HepG2 (cell line): Measurements from ENCODE around the gene ZSCAN23.

Source experiments
- DPF2 ChIP-seq: sonication (generic); formaldehyde crosslinking; IDR thresholded peaks from 2 replicates; pipeline ENCODE4 v1.4.0; 2020; ENCODE audit warnings: mild to moderate bottlenecking, low read depth, missing genetic modification reagents, borderline replicate concordance
- ELF4 ChIP-seq: sonication (generic); formaldehyde crosslinking; IDR thresholded peaks from 2 replicates; pipeline ENCODE4 v1.5.0; 2020; ENCODE audit warnings: missing genetic modification reagents, mild to moderate bottlenecking, moderate library complexity, borderline replicate concordance
- IKZF1 ChIP-seq: fragments of 450-650 bp; IDR thresholded peaks from 2 replicates; pipeline ENCODE4 v1.7.1; 2016
- MAFK ChIP-seq, 2 experiments: IDR thresholded peaks in 1 of 2; conservative IDR thresholded peaks in 1 of 2; 2 replicates each; pipeline ENCODE4 v1.6.1; 2011; ENCODE audit warnings: improper control_type of control experiment in 2 of 2, low read length in 2 of 2
- RAD21 ChIP-seq: fragments of 450-650 bp; formaldehyde crosslinking; IDR thresholded peaks from 2 replicates; pipeline ENCODE4 v1.5.0; 2020; ENCODE audit warnings: mild to moderate bottlenecking
- SAFB2 ChIP-seq: sonication (generic); formaldehyde crosslinking; IDR thresholded peaks from 2 replicates; pipeline ENCODE4 v1.5.1; 2020; ENCODE audit warnings: missing genetic modification reagents, low read depth, mild to moderate bottlenecking, borderline replicate concordance
- SIN3A ChIP-seq: IDR thresholded peaks from 2 replicates; pipeline ENCODE4 v1.6.1; 2011; ENCODE audit warnings: low read depth, mild to moderate bottlenecking, control low read depth, low read length, borderline replicate concordance
- STAT5B ChIP-seq: sonication (generic); formaldehyde crosslinking; IDR thresholded peaks from 2 replicates; pipeline ENCODE4 v1.4.0; 2020; ENCODE audit warnings: missing genetic modification reagents
- TCF7L2 ChIP-seq: IDR thresholded peaks from 2 replicates; pipeline ENCODE4 v1.6.1; 2011; ENCODE audit warnings: mild to moderate bottlenecking, low read depth, low read length, moderate library complexity
- TMF1 ChIP-seq: sonication (generic); formaldehyde crosslinking; IDR thresholded peaks from 2 replicates; pipeline ENCODE4 v1.8.1; 2022; ENCODE audit warnings: low read depth, missing genetic modification reagents
- ZNF432 ChIP-seq: sonication (generic); formaldehyde crosslinking; IDR thresholded peaks from 2 replicates; pipeline ENCODE4 v1.5.0; 2020; ENCODE audit warnings: missing genetic modification reagents, mild to moderate bottlenecking, borderline replicate concordance
- ZNF501 ChIP-seq: sonication (generic); formaldehyde crosslinking; IDR thresholded peaks from 2 replicates; pipeline ENCODE4 v1.5.1; 2020; ENCODE audit warnings: mild to moderate bottlenecking, moderate library complexity, missing genetic modification reagents
- ZNF792 ChIP-seq: IDR thresholded peaks from 2 replicates; pipeline ENCODE4 v1.6.1; 2016
- TF ChIP-seq, protein P1 (sequence below): sonication (generic); formaldehyde crosslinking; IDR thresholded peaks from 2 replicates; pipeline ENCODE4 v1.5.0; 2020; ENCODE audit warnings: mild to moderate bottlenecking, missing genetic modification reagents, moderate library complexity

DNA sequence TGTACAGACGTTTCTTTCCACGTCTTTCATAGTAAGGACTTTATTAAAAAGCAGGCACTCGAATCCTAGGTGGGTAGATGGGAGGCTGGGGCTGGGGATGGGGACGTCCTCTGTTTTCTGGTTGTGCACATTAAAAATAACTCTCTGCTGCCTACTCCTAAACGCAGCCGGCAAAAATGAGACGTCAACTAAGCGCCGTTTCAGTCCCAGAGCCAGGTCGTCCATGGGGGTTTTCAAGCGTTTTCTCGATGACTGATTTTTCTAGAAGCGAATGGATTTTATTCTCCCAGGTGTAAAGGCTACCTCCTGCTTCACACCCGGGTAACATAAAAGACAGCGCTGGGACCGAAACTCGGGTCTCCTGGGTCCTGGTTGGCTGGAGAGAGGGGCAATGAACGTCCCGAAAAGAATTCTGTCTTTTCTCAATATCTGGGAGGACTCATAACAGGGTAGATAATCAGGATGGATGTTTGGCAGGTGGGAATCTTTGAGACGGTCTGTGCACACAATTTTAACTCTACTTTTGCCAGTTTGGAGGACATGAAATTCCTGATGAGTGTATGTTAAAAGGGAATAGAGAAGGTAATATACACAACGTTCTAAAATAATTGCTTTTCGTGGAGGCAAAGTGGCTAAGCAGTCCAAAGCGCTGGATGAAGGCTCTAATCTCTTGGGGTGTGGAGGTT, 47.1 kb upstream of the ZSCAN23 start:
- TF ChIP-seq SIN3A (no peak), ELF4 (CRISPR knock-in tag) (no peak), TMF1 (CRISPR knock-in tag) (no peak), STAT5B (CRISPR knock-in tag) (no peak), TCF7L2 (no peak), SAFB2 (no peak), IKZF1 (no peak), ZNF432 (no peak), ZNF792 (no peak), DPF2 (CRISPR knock-in tag) (no peak), ZNF501 (CRISPR knock-in tag) (no peak), MAFK (conservative IDR thresholded peaks at IDR 0.05 in 1 of 2, IDR thresholded peaks at IDR 0.05 in 1 of 2; ENCODE audit: low read length in 2 of 2) (no peak), RAD21 (CRISPR knock-in tag) (no peak)
- TF ChIP-seq, protein P1, sequence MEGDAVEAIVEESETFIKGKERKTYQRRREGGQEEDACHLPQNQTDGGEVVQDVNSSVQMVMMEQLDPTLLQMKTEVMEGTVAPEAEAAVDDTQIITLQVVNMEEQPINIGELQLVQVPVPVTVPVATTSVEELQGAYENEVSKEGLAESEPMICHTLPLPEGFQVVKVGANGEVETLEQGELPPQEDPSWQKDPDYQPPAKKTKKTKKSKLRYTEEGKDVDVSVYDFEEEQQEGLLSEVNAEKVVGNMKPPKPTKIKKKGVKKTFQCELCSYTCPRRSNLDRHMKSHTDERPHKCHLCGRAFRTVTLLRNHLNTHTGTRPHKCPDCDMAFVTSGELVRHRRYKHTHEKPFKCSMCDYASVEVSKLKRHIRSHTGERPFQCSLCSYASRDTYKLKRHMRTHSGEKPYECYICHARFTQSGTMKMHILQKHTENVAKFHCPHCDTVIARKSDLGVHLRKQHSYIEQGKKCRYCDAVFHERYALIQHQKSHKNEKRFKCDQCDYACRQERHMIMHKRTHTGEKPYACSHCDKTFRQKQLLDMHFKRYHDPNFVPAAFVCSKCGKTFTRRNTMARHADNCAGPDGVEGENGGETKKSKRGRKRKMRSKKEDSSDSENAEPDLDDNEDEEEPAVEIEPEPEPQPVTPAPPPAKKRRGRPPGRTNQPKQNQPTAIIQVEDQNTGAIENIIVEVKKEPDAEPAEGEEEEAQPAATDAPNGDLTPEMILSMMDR: no peak
